Adrenal gland (tissue), 5 donors: ENCODE results near the gene NLRP11.

Experiments
- POLR2A ChIP-seq, 2 donors: fragments of 450-650 bp; IDR thresholded peaks; one replicate each; pipeline ENCODE4 v1.6.1; 2017; ENCODE audit warnings: antibody characterized with exemption in 2 of 2, mild to moderate bottlenecking in 2 of 2, moderate library complexity in 1 of 2
- TF ChIP-seq, protein P1 (sequence below), 6 experiments: fragments of 450-650 bp in 4 of 6; fragments of 200-600 bp in 2 of 6; sonication (generic) in 1 of 6; IDR thresholded peaks; 1 replicate in 5 of 6; 2 replicates in 1 of 6; pipeline versions ENCODE4 v1.5.1 to v1.8.0; 2016 to 2021; ENCODE audit warnings: antibody characterized with exemption in 6 of 6, mild to moderate bottlenecking in 2 of 6, moderate library complexity in 1 of 6
- donor health status: DM: no; HTN: no; CAD: no.

DNA sequence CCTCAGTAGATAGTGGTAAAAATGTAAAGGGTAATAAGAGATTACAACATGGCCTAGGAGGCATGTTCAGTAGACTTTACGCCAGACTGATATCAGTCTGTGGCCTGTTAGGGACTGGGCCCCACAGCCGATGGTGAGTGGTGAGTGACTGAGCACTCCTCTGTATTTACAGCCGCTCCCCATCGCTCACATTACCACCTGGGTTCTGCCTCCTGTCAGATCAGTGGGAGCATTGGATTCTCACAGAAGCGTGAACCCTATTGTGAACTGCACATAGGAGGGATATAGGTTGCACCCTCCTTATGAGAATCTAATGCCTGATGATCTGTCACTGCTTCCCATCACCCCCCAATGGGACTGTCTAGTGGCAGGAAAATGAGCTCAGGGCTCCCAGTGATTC is 17.9 kb downstream of the NLRP11 start:
- TF ChIP-seq, protein P1, sequence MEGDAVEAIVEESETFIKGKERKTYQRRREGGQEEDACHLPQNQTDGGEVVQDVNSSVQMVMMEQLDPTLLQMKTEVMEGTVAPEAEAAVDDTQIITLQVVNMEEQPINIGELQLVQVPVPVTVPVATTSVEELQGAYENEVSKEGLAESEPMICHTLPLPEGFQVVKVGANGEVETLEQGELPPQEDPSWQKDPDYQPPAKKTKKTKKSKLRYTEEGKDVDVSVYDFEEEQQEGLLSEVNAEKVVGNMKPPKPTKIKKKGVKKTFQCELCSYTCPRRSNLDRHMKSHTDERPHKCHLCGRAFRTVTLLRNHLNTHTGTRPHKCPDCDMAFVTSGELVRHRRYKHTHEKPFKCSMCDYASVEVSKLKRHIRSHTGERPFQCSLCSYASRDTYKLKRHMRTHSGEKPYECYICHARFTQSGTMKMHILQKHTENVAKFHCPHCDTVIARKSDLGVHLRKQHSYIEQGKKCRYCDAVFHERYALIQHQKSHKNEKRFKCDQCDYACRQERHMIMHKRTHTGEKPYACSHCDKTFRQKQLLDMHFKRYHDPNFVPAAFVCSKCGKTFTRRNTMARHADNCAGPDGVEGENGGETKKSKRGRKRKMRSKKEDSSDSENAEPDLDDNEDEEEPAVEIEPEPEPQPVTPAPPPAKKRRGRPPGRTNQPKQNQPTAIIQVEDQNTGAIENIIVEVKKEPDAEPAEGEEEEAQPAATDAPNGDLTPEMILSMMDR (IDR thresholded peaks at IDR 0.05) = no peak
- no peak for TF ChIP-seq POLR2A (IDR thresholded peaks at IDR 0.05)
